DLD1 (cell line): ENCODE results near the gene ARHGAP15.

Source experiments
- in situ Hi-C: cut with HindIII; loops from 2 replicates; pipeline ENCODE4 v1.10.0; 2017; ENCODE audit warnings: low sequenced_read_pairs

Gene ARHGAP15

DNA sequence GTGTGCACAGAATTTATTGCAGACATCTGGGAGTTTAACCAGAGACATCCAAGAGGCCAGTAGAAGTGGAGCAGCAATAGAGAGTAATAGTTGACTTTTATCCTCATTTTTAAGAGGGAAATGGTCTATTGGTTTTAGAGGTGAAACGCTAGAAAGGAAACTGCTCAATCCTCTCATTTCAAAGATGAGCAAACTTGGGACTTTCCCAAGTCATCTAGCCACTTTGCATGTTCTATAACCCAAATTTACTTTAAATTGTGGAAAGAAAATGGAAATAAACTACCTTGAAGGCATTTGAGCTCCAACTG lies 601.7 kb downstream of the ARHGAP15 start:
- in situ Hi-C loops = no loop called here

- in situ Hi-C loops = no loop called here
These were observed 602.9 kb downstream of the ARHGAP15 start for GRCh38 chr2:143732076-143732475.

- in situ Hi-C loops = no loop called here
These were observed 603.7 kb downstream of the ARHGAP15 start for GRCh38 chr2:143732871-143733270.

GRCh38 chr2:143734507-143734906 lies 605.3 kb downstream of the ARHGAP15 start:
- in situ Hi-C loops = no loop called here

DNA sequence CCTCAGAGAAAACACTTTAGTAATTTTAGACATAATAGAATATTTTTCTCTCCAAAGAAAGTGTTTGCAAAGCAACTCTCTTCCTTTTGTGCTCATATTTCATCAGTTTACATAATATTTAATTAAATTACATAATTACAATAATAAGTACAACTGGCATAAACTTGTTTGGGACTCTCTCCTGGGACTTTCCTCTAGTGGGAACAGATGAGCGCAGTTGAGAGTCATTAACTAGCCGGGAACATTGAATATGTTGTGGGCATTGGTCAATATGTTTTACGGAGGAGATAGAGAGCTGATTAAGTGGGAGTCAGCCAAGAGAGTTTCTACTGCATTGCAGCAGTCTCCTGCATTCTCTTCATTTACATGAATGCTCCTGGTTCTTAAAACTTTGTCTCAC lies 607.7 kb downstream of the ARHGAP15 start:
- in situ Hi-C loops = no loop called here

DNA sequence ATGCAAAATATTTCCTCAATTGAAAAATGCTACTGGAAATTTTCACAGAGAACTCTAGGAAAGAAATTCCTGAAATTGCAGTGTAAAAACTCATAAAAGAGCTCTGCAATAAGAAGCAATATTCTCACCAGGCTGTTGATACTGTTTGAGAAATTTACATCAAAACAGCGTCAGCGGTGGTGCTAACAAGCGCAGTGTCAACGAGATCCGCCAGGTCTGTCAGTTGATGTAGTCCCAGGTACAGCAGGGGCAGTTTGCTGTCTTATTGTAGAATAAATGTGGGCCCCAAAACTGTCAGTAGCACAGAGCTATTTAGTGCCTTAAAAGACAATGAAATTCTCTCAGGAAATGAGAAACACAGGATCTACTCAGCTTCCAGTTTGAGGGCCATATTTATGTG lies 611.2 kb downstream of the ARHGAP15 start:
- in situ Hi-C loops = no loop called here

DNA sequence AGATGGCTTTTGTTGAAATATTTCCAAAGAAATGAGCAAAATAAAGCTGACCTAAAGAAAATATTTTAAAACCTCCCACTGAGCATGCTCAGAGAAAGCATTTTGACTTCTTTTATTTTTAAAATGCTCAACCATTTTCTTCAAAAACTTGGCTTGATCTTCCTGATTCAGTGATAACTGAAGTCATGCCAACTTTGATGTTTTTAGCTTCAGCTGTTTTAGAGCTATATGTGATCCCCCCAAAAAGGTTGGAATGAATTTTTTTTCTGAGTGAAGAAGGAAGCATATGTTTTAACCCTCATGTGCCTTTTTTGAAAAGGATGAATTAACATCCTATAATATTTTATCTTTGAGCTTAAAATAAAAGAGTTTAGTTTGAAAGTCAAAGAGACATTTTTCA lies 612.0 kb downstream of the ARHGAP15 start:
- in situ Hi-C loops = no loop called here

DNA sequence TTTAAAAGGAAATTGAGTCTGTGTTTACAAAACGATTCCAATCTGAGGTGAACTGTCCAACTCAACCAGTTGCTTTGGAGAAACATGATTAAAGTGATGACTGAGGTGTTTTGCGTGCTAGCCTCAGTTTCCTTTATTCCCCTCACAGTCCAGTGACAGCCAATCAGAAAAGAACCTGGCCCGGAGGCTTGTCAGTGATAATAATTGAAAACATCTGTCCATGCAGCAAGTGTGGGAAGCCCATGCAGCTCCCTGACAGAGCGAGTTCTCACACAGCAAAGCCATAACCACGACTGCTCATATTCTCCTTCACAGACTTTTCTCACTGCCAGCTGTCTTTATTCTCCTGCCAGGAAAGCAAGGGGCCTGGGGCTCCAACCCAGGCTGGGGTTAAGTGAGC lies 613.4 kb downstream of the ARHGAP15 start:
- in situ Hi-C loops = no loop called here

DNA sequence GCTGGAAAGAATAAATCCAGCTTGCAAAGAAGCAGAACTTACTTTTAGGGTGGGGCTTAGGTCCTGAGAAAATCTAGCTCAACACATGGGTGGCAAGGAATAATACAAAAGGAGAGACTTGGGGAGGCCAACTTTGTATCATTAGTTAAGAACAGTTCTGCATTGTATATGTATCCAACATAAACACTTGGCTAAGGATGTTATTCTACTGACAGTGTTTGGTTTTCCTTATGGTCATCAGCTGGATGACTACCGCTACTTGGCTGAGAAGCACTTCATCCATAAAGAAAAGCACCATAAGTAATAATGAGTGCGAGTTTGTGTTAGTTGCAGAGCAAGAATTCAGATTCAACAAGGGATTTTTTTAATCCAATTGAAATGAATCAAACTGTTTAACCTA lies 614.9 kb downstream of the ARHGAP15 start:
- in situ Hi-C loops = no loop called here

DNA sequence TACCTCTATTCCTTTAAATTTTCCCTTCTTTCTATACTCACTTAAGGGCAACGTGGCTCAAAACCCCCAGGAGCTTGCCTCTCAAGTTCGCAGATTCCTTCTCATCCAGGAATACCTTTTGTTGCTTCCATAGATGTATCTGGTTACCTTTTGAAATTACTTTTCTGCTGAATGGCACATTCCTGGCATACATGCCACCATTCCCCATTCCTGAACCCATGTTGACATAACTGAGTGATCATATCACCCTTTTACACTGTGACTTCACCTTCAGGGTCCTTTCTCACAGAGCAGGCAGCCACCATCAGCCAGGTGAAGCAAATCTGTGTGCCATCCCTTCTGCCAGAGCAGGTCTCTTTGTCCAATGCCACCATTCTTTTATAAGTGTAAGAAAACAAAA lies 615.8 kb downstream of the ARHGAP15 start:
- in situ Hi-C loops = no loop called here

GRCh38 chr2:143754742-143755141 lies 625.5 kb downstream of the ARHGAP15 start:
- in situ Hi-C loops = no loop called here

GRCh38 chr2:143758629-143759330 lies 629.6 kb downstream of the ARHGAP15 start:
- in situ Hi-C loops = no loop called here

DNA sequence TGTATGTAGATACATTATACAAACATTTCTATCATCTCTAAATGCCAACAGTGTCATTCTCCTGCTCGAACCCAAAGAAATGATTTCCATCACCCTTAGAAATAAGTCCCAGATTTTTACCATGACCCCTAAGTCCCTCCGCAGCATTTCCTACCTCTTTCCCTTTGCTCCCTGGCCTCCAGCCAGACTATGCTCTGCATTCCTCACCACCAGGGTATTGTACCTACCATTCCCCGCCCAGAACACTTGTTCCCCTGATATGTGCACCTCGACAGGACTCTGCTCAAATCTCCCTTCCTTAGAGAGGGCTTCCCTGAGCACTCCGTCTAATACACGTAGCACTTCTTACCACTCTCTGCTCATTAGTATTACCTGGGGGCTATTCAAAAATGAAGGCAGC lies 630.2 kb downstream of the ARHGAP15 start:
- in situ Hi-C loops = no loop called here

DNA sequence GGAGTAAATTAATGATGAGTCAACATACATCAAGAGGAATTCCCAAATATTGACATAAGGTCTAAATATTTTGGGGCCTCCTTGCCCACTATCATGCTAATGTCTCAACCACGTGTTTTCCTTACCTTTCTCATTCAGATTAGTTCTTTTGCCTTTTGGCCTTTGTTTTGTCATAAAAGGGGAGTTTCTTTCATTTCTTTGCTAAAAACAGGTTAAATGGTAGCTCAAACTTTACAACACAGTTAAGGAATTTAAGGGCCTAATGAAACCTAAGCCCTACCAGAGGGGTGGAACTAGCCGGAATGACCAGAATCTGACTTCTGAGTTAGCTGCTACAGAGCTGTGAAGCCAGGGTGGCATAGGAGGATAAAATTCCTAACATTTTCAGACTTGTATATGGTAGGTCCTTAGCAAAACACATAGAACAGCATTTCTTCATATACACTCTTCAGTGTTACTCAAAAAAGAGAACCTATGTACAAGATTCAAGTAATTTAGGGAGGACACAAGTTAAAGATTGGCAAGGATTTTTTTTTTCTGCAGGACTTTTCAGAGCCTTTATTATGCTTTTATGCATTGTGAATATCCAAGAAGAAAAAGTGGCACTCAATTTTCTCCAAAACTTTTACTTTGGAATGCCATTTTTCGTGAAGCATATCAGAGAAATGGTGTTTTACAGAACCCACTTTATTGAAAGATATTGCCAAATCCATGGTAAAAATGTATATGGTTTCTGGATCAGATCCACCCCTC lies 633.1 kb downstream of the ARHGAP15 start:
- in situ Hi-C loops = no loop called here

DNA sequence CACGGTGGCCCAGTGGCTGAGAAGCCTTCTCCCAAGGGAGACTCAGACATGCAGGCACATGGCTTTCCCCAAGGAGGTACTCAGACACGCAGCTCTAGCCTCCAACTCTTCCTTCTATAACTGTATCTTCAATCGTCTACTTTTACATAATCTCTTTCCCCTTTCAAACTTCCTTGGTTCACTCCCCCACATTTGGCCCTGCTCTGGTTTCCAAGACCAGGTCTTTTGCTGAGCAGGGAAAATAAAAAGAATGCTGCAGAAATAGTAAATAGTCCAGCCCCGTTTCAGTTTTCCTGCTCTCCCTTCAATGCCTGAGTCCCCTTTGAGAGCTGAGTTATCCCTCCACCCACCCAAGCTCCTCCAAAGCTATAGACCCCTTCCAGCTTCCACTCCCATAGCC lies 635.0 kb downstream of the ARHGAP15 start:
- in situ Hi-C loops = no loop called here

GRCh38 chr2:143764706-143765105 lies 635.5 kb downstream of the ARHGAP15 start:
- in situ Hi-C loops = no loop called here

- in situ Hi-C loops = no loop called here
These were observed 639.8 kb downstream of the ARHGAP15 start for GRCh38 chr2:143768991-143769390.

DNA sequence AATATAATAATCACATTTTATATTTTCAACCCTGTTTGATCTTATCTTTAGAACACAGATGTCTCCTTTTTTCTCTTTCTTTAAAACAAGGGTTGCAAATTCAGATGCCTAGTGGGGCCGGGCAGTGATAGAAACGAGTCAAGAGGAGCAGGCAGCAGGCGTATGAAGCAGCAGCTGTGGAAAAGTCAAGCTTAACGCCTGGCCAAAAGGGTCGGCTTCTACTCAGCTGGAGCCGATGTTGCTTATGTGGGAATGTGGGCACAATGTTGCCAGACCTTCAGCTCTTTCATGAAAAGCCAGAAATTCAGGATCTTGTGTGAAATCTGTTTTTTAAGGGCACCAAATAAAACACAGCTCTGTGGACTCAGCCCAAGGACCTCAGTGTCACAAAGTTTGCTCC lies 642.7 kb downstream of the ARHGAP15 start:
- in situ Hi-C loops = no loop called here

GRCh38 chr2:143776526-143777297 lies 647.5 kb downstream of the ARHGAP15 start:
- in situ Hi-C loops = no loop called here

GRCh38 chr2:143779021-143779420 lies 649.8 kb downstream of the ARHGAP15 start:
- in situ Hi-C loops = no loop called here

GRCh38 chr2:143786026-143786765 lies 657.0 kb downstream of the ARHGAP15 start:
- in situ Hi-C loops = no loop called here
